PC-3 (cell line): Measurements from ENCODE around the gene JAK2. TPM values are rescaled to one million over a fixed set of nuclear protein-coding genes. Genes with fewer than 3 reads are reported as not detected.
"Not testable (repeated sequence)": the region's sequence is repeated elsewhere in the genome, so short reads cannot be mapped to it uniquely, and the experiment has no call there.

Source experiments
- ATAC-seq: fragments of 200-7000 bp; cut with Tn5 transposase; 2 replicates; pipeline ENCODE4 v1.9.1; 2020; ENCODE audit warnings: mild to moderate bottlenecking, moderate library complexity
- BruUV-seq: library from RNA; stranded (reverse); fragments of 400-500 nt; replicated peaks from 2 replicates; lab custom pipeline; 2021; lab: Mats Ljungman, UMichigan
- CTCF ChIA-PET: fragments of 300-600 bp; sonication (Branson Sonifier 250); formaldehyde crosslinking; loops from one replicate; lab custom pipeline; 2022; ENCODE audit warnings: antibody characterized with exemption; lab: Charles Lee
- POLR2A ChIA-PET: fragments of 300-600 bp; sonication (Branson Sonifier 250); formaldehyde crosslinking; loops from one replicate; lab custom pipeline; 2022; ENCODE audit warnings: antibody characterized with exemption; ENCODE audit not compliant: unreplicated experiment; lab: Charles Lee
- DNase-seq: peaks from one replicate; pipeline ENCODE4 v3.0.0-alpha.2; 2015
- H2AFZ ChIP-seq: fragments of 300-600 bp; sonication (generic); 2 replicates; pipeline ENCODE4 v1.6.0; 2016; ENCODE audit warnings: antibody characterized with exemption, low read length
- H3F3A ChIP-seq: fragments of 300-600 bp; sonication (generic); one replicate; pipeline ENCODE4 v1.6.0; 2017; ENCODE audit warnings: antibody characterized with exemption, low read length, control low read depth, mild to moderate bottlenecking; ENCODE audit not compliant: unreplicated experiment
- H3K27ac ChIP-seq: fragments of 300-600 bp; sonication (generic); 2 replicates; pipeline ENCODE4 v1.5.1; 2016; ENCODE audit warnings: mild to moderate bottlenecking, low read length
- H3K27me3 ChIP-seq: fragments of 300-600 bp; sonication (generic); 2 replicates; pipeline ENCODE4 v1.6.1; 2016; ENCODE audit warnings: low read length, mixed read lengths
- H3K36me3 ChIP-seq: fragments of 300-600 bp; sonication (generic); 2 replicates; pipeline ENCODE4 v1.6.1; 2016; ENCODE audit warnings: low read depth, mixed run types, low read length, mixed read lengths
- H3K4me1 ChIP-seq: fragments of 300-600 bp; sonication (generic); 2 replicates; pipeline ENCODE4 v1.5.1; 2016; ENCODE audit warnings: low read length; ENCODE audit not compliant: insufficient read depth
- H3K4me2 ChIP-seq: fragments of 300-600 bp; sonication (generic); 2 replicates; pipeline ENCODE4 v1.6.0; 2016; ENCODE audit warnings: low read length
- H3K4me3 ChIP-seq: fragments of 300-600 bp; sonication (generic); 2 replicates; pipeline ENCODE4 v1.5.1; 2016; ENCODE audit warnings: mild to moderate bottlenecking, low read length, mixed read lengths
- H3K79me2 ChIP-seq: fragments of 300-600 bp; sonication (generic); 2 replicates; pipeline ENCODE4 v1.6.1; 2017; ENCODE audit warnings: low read length, mixed read lengths
- H3K9ac ChIP-seq: fragments of 300-600 bp; sonication (generic); 2 replicates; pipeline ENCODE4 v1.6.0; 2016; ENCODE audit warnings: mild to moderate bottlenecking, low read length
- H3K9me2 ChIP-seq: fragments of 300-600 bp; sonication (generic); replicated peaks from 2 replicates; pipeline ENCODE4 v1.6.1; 2016; ENCODE audit warnings: mixed run types, low read length, mixed read lengths
- H3K9me3 ChIP-seq: fragments of 300-600 bp; sonication (generic); 2 replicates; pipeline ENCODE4 v1.6.1; 2016; ENCODE audit warnings: low read length, mixed read lengths
- H4K20me1 ChIP-seq: fragments of 300-600 bp; sonication (generic); 2 replicates; pipeline ENCODE4 v1.6.1; 2016; ENCODE audit warnings: low read length, mixed read lengths
- EZH2 ChIP-seq: fragments of 300-600 bp; sonication (generic); IDR thresholded peaks from one replicate; pipeline ENCODE4 v1.6.1; 2017; ENCODE audit warnings: antibody characterized with exemption, mild to moderate bottlenecking, low read length; ENCODE audit not compliant: unreplicated experiment
- EZH2phosphoT487 ChIP-seq: fragments of 300-600 bp; sonication (generic); IDR thresholded peaks from 2 replicates; pipeline ENCODE4 v1.6.1; 2018; ENCODE audit warnings: mild to moderate bottlenecking, antibody characterized with exemption, low read length, borderline replicate concordance
- intact Hi-C: fragments of 100-400 bp; cut with micrococcal nuclease; formaldehyde crosslinking; loops from 2 replicates; pipeline ENCODE4 v1.9.0; 2023
- total RNA-seq: library from RNA; depleted of rRNA; stranded (reverse); fragments of >200 nt; gene quantifications from 2 replicates; pipeline ENCODE4 v1.2.3, GENCODE V29; 2014
- TF ChIP-seq, protein P1 (sequence below): fragments of 300-600 bp; sonication (generic); conservative IDR thresholded peaks from 2 replicates; pipeline ENCODE4 v1.5.1; 2017; ENCODE audit warnings: antibody characterized with exemption, low read depth, mild to moderate bottlenecking, low read length

Gene JAK2
- total RNA-seq, 1 experiment from 2014 or later = 11.2 TPM

DNA sequence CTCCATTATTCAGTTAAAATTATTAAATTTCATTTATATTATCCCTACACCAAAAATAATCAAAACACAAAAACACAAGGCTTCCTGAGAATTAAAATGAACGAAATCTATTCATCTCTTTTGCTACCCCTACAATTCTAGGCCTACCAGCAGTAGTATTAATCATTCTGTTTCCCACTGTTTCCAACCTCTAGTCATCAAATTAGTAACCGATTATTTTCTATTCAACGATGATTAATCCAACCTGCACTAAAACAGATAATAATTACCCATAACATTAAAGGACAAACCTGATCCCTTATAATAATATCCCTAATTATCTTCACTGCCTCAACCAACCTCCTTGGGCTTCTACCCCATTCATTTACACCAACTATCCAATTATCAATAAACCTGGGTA, 114.4 kb downstream of the JAK2 start:
- intact Hi-C loops = no loop called here
- TF ChIP-seq EZH2 = no peak
- H3K27ac ChIP-seq = no peak overlapping the region
- BruUV-seq = no TSS peak
- H3K4me1 ChIP-seq = no peaks in the 10 kb centered on the region
- POLR2A ChIA-PET = no interaction called here
- no peak overlapping the region for H3K4me3 ChIP-seq
- no peaks in the 10 kb centered on the region for H4K20me1 ChIP-seq
- no peaks in the 10 kb centered on the region for H3K9me2 ChIP-seq
- DNase-seq = no peak
- no peak for ATAC-seq
- no peaks in the 10 kb centered on the region for H3K79me2 ChIP-seq
- H3K9me3 ChIP-seq = no peaks in the 10 kb centered on the region
- H3K4me2 ChIP-seq = no peak overlapping the region
- no peaks in the 10 kb centered on the region for H3F3A ChIP-seq
- no peak overlapping the region for H3K9ac ChIP-seq
- H2AFZ ChIP-seq = no peak overlapping the region
- peaks cover 4% of the 10 kb centered on the region; the same call in 1 of the 2 replicates for H3K36me3 ChIP-seq
- no peaks in the 10 kb centered on the region for H3K27me3 ChIP-seq
- CTCF ChIA-PET = no interaction called here

DNA sequence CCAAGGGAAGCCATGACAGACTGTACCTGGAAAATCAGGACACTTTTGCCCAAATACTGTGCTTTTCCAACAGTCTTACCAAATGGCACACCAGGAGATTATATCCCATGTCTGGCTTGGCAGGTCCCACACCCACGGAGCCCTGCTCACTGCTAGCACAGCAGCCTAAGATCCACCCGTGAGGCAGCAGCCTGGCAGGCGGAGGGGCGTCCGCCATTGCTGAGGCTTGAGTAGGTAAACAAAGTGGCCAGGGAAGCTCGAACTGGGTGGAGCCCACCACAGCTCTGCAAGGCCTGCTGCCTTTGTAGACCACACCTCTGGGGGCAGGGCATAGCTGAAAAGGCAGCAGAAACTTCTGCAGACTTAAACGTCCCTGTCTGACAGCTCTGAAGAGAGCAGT, 116.1 kb downstream of the JAK2 start:
- H3F3A ChIP-seq, DNase-seq, POLR2A ChIA-PET, H3K79me2 ChIP-seq, H3K9me3 ChIP-seq, BruUV-seq, H3K27me3 ChIP-seq, H3K4me2 ChIP-seq, H2AFZ ChIP-seq, H3K4me3 ChIP-seq, ATAC-seq, H4K20me1 ChIP-seq, H3K36me3 ChIP-seq, H3K4me1 ChIP-seq, H3K27ac ChIP-seq, H3K9me2 ChIP-seq, CTCF ChIA-PET, intact Hi-C loops, H3K9ac ChIP-seq: not testable (repeated sequence)

DNA sequence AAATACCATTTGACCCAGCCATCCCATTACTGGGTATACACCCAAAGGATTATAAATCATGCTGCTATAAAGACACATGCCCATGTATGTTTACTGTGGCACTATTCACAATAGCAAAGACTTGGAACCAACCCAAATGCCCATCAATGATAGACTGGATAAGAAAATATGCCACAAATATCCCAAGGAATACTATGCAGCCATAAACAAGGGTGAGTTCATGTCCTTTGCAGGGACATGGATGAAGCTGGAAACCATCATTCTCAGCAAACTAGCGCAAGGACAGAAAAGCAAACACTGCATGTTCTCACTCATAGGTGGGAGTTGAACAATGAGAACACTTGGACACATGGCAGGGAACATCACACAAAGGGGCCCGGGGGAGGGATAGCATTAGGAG, 121.4 kb downstream of the JAK2 start:
- intact Hi-C loops, H3K4me3 ChIP-seq, POLR2A ChIA-PET, H3K4me1 ChIP-seq, H3K4me2 ChIP-seq, H3K36me3 ChIP-seq, DNase-seq, H3F3A ChIP-seq, H3K9me3 ChIP-seq, H2AFZ ChIP-seq, ATAC-seq, BruUV-seq, H3K27me3 ChIP-seq, H3K9ac ChIP-seq, H4K20me1 ChIP-seq, H3K27ac ChIP-seq, H3K79me2 ChIP-seq, H3K9me2 ChIP-seq, CTCF ChIA-PET: not testable (repeated sequence)

DNA sequence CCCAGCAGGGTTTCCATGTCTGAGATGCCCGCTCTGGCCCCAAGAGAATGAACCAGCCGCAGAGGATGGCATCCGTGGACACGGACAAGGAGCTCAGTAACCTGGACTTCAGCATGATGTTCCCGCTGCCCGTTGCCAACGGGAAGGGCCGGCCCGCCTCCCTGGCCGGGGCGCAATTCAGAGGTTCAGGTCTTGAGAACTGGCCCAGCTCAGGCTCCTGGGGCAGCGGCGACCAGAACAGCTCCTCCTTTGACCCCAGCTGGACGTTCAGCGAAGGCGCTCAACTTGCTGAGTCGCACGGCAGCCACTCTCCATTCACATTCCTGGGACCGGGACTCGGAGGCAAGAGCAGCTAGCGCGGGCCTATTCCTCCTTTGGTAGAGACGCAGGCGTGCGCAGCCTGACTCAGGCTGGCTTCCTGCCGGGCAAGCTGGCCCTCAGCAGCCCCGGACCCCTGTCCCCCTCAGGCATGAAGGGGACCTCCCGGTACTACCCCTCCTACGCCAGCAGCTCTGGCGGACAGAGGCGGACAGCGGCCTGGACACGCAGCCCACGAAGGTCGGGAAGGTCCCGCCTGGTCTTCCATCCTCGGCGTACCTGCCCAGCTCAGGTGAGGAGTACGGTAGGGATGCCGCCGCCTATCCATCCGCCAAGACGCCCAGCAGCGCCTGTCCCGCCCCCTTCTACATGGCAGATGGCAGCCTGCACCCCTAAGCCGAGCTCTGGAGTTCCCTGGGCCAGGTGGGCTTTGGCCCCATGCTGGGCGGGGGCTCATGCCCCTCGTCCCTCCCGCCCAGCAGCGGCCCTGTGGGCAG, 126.0 kb downstream of the JAK2 start:
- no peak overlapping the region for H3K4me2 ChIP-seq
- no peaks in the 10 kb centered on the region for H3F3A ChIP-seq
- ATAC-seq (no peak), DNase-seq (no peak)
- no TSS peak for BruUV-seq
- no peak overlapping the region for H3K9ac ChIP-seq
- H3K4me1 ChIP-seq = no peaks in the 10 kb centered on the region
- no peaks in the 10 kb centered on the region for H3K9me3 ChIP-seq
- TF ChIP-seq, protein P1, sequence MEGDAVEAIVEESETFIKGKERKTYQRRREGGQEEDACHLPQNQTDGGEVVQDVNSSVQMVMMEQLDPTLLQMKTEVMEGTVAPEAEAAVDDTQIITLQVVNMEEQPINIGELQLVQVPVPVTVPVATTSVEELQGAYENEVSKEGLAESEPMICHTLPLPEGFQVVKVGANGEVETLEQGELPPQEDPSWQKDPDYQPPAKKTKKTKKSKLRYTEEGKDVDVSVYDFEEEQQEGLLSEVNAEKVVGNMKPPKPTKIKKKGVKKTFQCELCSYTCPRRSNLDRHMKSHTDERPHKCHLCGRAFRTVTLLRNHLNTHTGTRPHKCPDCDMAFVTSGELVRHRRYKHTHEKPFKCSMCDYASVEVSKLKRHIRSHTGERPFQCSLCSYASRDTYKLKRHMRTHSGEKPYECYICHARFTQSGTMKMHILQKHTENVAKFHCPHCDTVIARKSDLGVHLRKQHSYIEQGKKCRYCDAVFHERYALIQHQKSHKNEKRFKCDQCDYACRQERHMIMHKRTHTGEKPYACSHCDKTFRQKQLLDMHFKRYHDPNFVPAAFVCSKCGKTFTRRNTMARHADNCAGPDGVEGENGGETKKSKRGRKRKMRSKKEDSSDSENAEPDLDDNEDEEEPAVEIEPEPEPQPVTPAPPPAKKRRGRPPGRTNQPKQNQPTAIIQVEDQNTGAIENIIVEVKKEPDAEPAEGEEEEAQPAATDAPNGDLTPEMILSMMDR = no peak
- TF ChIP-seq EZH2phosphoT487 (no peak), EZH2 (no peak)
- H4K20me1 ChIP-seq = no peaks in the 10 kb centered on the region
- H2AFZ ChIP-seq = no peak overlapping the region
- H3K79me2 ChIP-seq = no peaks in the 10 kb centered on the region
- no peak overlapping the region for H3K4me3 ChIP-seq
- ChIA-PET CTCF (no interaction called here), POLR2A (interaction anchor here (0.6 kb wide), 1 partner anchor 432 kb away, joined by 4 read pairs; the partner anchor contains the start of gene CDC37L1)
- intact Hi-C loops = no loop called here
- 0 out of 2 replicates have a peak, but pooled peaks cover 11% of the 10 kb centered on the region for H3K36me3 ChIP-seq
- H3K27me3 ChIP-seq = no peaks in the 10 kb centered on the region
- no peaks in the 10 kb centered on the region for H3K9me2 ChIP-seq
- H3K27ac ChIP-seq = no peak overlapping the region
